Measurements from ENCODE around the gene KANK2. TPM values are rescaled to one million over a fixed set of nuclear protein-coding genes. Genes with fewer than 3 reads are reported as not detected.

KANK2 gene
- total and polyA plus RNA-seq, 2 of the 13 experiments (the other 11 are each of a cell fraction or from before 2014, with no cell fraction given) = 5.7 to 12.9 TPM

DNA sequence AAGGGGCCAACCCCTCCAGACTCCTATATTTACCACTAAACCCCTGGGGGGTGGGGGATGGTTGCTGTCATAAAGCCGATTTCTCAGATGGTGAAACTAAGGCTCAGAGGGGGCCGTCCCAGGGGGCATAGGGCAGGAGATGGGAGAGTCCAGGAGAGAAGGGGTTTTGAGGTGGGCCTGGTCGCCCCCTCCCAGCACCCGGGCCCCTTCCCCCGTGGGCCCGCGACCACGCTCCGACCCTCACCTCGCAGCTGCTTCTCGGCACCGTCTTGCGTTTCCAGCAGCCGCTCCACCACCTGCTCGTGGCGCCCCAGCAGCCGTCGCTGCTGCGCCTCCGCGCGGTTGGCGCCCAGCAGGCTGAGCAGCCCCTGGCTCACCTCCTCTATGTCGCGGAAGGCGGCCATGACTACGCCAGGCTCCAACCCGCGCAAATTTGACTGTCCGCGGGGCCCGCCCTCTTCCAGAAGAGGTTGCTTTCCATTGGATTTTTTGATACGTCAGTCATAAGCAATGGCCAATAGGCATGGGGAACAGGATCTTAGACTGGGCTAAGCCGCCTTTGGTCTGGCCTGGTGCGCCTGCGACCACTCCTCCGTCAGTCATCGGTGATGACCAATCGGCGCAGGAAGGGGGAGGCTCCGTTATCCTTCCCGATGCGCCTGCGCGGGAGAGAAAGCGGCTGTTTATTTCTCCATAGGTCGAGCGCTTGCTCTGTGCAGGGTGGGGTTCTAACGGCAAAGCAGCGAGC, 41.8 kb downstream of the KANK2 start, which contains the start of gene SPC24 (continued):
- TF ChIP-seq, protein P1, sequence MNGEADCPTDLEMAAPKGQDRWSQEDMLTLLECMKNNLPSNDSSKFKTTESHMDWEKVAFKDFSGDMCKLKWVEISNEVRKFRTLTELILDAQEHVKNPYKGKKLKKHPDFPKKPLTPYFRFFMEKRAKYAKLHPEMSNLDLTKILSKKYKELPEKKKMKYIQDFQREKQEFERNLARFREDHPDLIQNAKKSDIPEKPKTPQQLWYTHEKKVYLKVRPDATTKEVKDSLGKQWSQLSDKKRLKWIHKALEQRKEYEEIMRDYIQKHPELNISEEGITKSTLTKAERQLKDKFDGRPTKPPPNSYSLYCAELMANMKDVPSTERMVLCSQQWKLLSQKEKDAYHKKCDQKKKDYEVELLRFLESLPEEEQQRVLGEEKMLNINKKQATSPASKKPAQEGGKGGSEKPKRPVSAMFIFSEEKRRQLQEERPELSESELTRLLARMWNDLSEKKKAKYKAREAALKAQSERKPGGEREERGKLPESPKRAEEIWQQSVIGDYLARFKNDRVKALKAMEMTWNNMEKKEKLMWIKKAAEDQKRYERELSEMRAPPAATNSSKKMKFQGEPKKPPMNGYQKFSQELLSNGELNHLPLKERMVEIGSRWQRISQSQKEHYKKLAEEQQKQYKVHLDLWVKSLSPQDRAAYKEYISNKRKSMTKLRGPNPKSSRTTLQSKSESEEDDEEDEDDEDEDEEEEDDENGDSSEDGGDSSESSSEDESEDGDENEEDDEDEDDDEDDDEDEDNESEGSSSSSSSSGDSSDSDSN (CRISPR knock-in tag; IDR thresholded peaks at IDR 0.05) = no peak; the same call in 1 of the 2 replicates
- peak; percentile 83 for TF ChIP-seq RBFOX2 (IDR thresholded peaks at IDR 0.05; ENCODE audit: low read depth, low read length)
- no peak for TF ChIP-seq IKZF1 (IDR thresholded peaks at IDR 0.05)
- TF ChIP-seq RNF2 (conservative IDR thresholded peaks at IDR 0.05; ENCODE audit: low read depth) = no peak
- no peak for TF ChIP-seq RFXANK (CRISPR knock-in tag; IDR thresholded peaks at IDR 0.05)
- TF ChIP-seq, protein P2, sequence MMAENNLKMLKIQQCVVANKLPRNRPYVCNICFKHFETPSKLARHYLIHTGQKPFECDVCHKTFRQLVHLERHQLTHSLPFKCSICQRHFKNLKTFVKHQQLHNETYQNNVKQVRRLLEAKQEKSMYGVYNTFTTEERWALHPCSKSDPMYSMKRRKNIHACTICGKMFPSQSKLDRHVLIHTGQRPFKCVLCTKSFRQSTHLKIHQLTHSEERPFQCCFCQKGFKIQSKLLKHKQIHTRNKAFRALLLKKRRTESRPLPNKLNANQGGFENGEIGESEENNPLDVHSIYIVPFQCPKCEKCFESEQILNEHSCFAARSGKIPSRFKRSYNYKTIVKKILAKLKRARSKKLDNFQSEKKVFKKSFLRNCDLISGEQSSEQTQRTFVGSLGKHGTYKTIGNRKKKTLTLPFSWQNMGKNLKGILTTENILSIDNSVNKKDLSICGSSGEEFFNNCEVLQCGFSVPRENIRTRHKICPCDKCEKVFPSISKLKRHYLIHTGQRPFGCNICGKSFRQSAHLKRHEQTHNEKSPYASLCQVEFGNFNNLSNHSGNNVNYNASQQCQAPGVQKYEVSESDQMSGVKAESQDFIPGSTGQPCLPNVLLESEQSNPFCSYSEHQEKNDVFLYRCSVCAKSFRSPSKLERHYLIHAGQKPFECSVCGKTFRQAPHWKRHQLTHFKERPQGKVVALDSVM (CRISPR knock-in tag; IDR thresholded peaks at IDR 0.05) = no peak; the same call in 1 of the 2 replicates
- peak; percentile 60; the same call in 1 of the 2 replicates for TF ChIP-seq YEATS2 (CRISPR knock-in tag; IDR thresholded peaks at IDR 0.05; ENCODE audit: borderline replicate concordance)
- TF ChIP-seq ZNF225 (CRISPR knock-in tag; IDR thresholded peaks at IDR 0.05) = no peak
- no peak for TF ChIP-seq ZNF101 (CRISPR knock-in tag; IDR thresholded peaks at IDR 0.05; ENCODE audit: borderline replicate concordance, low read depth)
- no peak for TF ChIP-seq TCF7 (IDR thresholded peaks at IDR 0.05; ENCODE audit: low read depth)
- TF ChIP-seq ZNF572 (CRISPR knock-in tag; IDR thresholded peaks at IDR 0.05) = no peak
- peak; percentile 94 for TF ChIP-seq ZNF605 (CRISPR knock-in tag; IDR thresholded peaks at IDR 0.05)
- peak; percentile 90 for TF ChIP-seq CREB1 (IDR thresholded peaks at IDR 0.05)
- peak; percentile 69 for TF ChIP-seq CREB1 (CRISPR knock-in tag; IDR thresholded peaks at IDR 0.05)
- TF ChIP-seq SAP130 (CRISPR knock-in tag; IDR thresholded peaks at IDR 0.05; ENCODE audit: low read depth) = peak; percentile 99
- TF ChIP-seq EED (CRISPR knock-in tag; IDR thresholded peaks at IDR 0.05) = no peak
- no peak for TF ChIP-seq ZNF737 (CRISPR knock-in tag; IDR thresholded peaks at IDR 0.05; ENCODE audit: borderline replicate concordance)
- no peak for TF ChIP-seq ZNF282 (IDR thresholded peaks at IDR 0.05; ENCODE audit: partially characterized antibody)
- TF ChIP-seq POLR2A (IDR thresholded peaks at IDR 0.05; ENCODE audit: insufficient read depth in 1 of 2, low read depth in 2 of 2, low read length in 2 of 2) = peak; percentile 75 to 76
- TF ChIP-seq ZKSCAN5 (CRISPR knock-in tag; IDR thresholded peaks at IDR 0.05) = no peak
- TF ChIP-seq HNRNPH1 (optimal IDR thresholded peaks at IDR 0.05; ENCODE audit: low read depth, low read length) = no peak
- no peak for TF ChIP-seq NR2F6 (IDR thresholded peaks at IDR 0.05)
- 0 out of 2 replicates have a peak, but pooled peaks have one; percentile 8 for TF ChIP-seq NR2F6 (CRISPR knock-in tag; IDR thresholded peaks at IDR 0.05)
- TF ChIP-seq, protein P3, sequence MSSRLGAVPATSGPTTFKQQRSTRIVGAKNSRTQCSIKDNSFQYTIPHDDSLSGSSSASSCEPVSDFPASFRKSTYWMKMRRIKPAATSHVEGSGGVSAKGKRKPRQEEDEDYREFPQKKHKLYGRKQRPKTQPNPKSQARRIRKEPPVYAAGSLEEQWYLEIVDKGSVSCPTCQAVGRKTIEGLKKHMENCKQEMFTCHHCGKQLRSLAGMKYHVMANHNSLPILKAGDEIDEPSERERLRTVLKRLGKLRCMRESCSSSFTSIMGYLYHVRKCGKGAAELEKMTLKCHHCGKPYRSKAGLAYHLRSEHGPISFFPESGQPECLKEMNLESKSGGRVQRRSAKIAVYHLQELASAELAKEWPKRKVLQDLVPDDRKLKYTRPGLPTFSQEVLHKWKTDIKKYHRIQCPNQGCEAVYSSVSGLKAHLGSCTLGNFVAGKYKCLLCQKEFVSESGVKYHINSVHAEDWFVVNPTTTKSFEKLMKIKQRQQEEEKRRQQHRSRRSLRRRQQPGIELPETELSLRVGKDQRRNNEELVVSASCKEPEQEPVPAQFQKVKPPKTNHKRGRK (CRISPR knock-in tag; IDR thresholded peaks at IDR 0.05) = no peak
- 0 out of 2 replicates have a peak, but pooled peaks have one; percentile 39 for TF ChIP-seq CAMTA2 (CRISPR knock-in tag; IDR thresholded peaks at IDR 0.05; ENCODE audit: borderline replicate concordance)
- TF ChIP-seq ZNF772 (CRISPR knock-in tag; IDR thresholded peaks at IDR 0.05) = peak; percentile 57; the same call in 1 of the 2 replicates
- no peak for TF ChIP-seq ZNF431 (CRISPR knock-in tag; IDR thresholded peaks at IDR 0.05; ENCODE audit: borderline replicate concordance, low read depth)
- no peak for TF ChIP-seq KDM4B (CRISPR knock-in tag; IDR thresholded peaks at IDR 0.05)

All from HepG2 (cell line).